Stimulated activated CD4-positive, alpha-beta T cell treated with anti-CD3 and anti-CD28 coated beads, Interleukin-4, amount 100 ng/mL, for 48 hours (primary cell): ENCODE results near the gene B3GNT2.
"Not testable (repeated sequence)": the region's sequence is repeated elsewhere in the genome, so short reads cannot be mapped to it uniquely, and the experiment has no call there.

Experiments
- DNase-seq, 2 donors: peaks; one replicate each; pipeline ENCODE4 v3.0.0-alpha.2; 2020; ENCODE audit warnings: low read depth in 2 of 2

Gene B3GNT2

DNA sequence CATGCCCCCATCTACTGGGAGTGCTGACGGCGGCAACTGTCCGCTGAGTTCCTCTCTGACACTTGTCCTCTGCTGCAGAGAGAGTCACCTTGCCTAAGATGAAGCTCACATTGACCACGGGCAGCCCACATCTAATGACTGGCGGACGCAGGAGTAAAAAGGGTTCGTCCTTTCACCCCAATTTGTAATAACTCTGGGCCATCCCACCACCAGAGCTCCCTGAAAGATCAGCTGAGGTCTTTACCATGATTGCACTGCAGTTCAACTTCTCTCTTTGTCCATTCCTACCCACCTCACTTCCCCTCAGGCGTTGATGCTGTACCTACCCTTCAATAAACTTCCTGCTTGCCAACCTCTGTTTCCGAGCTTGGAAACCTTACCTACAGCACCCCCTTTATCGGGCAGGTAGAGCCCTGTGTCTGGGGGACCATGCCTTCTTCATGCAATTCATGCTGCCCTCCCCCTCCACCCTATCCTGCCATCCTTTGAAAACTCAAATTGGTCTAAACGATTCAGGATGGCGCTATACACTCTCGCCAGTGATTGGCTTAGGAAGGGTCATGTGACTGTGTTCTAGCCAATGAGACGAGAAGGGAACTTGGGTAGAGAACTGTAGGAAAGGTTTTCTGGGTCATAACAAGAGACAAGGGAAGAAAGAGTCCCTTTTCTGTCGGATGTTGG is 10.3 kb upstream of the B3GNT2 start:
- DNase-seq: no peak

DNA sequence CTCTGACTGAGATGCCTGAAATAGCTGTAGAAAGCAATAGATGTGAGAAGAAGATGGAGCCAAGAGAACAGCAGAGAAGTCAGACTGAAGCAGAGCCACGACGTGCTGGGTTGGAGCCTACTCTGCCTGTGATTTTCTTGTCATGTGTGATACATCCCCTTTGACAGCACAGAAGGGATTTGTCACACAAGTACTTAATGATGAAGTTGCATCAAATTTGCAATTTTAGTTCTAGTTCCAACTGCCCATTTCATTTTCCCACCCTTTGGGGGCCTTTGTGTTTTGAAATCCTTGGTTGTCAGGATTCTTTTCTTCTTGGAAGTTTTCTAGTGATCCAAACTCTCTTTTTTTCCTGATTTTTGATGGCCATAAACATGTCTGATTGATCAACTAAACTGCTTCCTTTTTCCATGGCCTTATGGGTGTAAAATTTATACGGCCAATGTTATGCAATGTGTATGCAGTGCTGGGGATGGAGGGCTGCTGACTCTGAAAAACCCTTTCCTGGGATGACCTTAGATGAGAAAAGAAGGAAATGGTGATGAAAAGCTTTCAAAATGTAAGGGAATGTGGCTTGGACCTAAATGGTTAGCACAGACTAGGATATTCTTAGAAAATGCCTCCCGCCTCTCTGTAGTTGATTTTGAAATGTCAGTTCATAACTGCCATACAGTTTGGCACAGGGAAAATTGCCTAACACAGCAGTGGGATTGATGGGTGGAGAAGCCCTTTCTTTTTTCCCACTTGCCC is 9.6 kb upstream of the B3GNT2 start:
- DNase-seq: no peak

GRCh38 chr2:62187246-62187645 is 8.7 kb upstream of the B3GNT2 start:
- no peak for DNase-seq

GRCh38 chr2:62188416-62188815 is 7.5 kb upstream of the B3GNT2 start:
- DNase-seq: no peak

GRCh38 chr2:62189196-62189595 is 6.7 kb upstream of the B3GNT2 start:
- no peak for DNase-seq

- no peak for DNase-seq
These were observed 3.1 kb upstream of the B3GNT2 start for GRCh38 chr2:62192811-62193210.

DNA sequence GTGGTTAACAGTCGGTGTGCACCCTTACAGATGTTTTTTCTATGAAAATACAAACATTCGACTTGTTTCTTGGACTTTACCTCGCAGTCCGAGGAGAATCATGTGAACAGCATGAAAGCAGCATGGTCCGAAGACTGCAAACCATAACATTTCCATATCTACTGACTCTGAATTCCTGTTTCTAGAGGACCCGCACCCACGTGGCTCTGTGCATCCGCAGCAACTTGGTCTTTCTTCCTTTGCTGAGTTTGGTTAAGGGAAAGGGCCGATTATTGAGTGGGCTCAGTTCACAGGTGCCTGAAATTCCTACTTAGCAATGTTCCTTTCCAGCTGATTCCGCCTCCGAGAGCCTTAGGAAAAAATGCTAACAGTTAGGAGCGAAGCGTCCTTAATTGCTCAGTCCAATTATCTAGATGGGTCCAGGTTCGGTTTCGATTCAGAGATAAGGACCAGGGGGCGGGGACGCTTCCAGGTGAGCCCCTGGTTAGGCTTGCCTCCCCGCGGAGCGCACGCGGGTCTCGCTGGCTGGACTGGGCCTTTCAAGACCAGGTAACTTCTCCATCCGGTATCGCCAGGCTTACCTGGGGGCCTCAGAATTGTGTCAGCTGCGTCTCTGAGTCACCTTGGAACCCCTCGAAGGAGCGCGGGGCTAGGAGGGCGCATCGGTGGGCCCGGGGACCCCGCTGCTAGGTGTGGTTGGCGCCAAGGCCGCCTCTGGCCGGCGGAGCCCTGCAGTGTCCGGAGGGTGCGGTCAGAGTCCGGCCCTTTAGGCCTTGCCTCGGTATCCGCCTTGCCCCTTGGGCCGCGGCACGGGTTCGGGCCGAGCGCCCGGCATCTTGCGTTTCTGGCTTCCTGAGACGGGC is 1.1 kb upstream of the B3GNT2 start:
- no peak for DNase-seq

- peak; percentile 46 to 50 for DNase-seq
These were observed 475 bp downstream of the B3GNT2 start for GRCh38 chr2:62196278-62196901.

GRCh38 chr2:62197011-62197924 is 1.4 kb downstream of the B3GNT2 start:
- DNase-seq: peak in 1 of 2 donors; percentile 24

DNA sequence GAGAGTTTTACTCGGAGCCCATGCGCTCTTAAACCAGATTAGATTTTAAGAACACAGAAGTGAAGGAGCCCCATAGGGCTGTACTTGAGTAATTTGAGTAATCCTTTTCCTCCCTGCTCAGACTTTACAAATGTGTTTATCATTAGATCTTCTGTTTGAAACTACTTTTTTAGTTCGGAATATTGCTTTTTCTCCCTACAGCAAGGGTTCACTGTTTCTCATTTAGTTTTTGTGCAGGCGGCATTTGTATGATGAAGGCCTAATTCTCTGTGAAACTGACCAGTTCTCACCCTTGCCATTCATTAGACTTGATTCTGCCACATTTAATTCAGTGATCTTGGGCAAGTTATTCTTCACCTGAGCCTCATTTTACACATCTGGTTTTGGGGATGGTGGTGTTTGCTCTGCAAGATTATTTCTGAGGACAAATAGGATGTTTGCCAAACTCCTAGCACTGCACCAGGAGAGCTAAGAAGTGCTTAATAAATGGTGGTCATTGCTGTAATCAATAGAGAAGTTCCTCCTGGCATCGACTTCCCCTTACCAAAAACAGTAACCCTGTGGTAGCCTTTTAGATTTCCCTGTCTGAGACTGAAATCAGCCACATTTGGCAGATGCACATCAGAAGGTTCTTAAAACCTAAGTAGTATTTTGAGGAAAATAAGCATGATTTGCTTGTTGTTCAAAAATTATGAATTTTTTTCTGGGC is 2.2 kb downstream of the B3GNT2 start:
- DNase-seq: no peak

- DNase-seq: not testable (repeated sequence)
These were observed 2.9 kb downstream of the B3GNT2 start for GRCh38 chr2:62198854-62199253.

- DNase-seq: no peak
These were observed 3.6 kb downstream of the B3GNT2 start for GRCh38 chr2:62199392-62200125.

DNA sequence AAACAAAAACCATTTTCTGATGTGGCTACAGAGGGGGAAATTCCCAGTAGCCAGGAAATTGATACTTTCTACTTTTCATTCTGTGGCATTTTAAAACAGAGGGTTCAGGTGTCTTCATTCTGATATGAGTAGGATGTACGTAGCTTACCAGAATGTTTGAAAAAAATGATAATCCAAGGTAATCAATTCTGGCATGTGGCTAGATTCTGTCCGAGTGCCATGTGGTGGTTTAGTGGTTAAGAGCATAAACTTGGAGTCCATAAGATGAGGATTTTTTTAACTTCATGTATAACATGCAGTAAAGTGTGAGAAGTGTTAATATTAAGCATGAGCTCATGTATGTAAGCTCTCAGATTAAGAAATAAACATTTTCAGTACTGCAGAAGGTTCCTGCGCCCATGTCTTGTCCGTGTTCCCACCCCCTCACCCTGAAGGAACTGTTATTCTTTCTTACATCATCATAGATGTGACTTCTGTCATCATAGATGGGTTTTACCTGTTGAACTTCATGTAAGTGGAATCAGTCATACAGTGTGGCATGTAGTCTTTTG is 4.5 kb downstream of the B3GNT2 start:
- no peak for DNase-seq

- no peak for DNase-seq
These were observed 5.0 kb downstream of the B3GNT2 start for GRCh38 chr2:62200868-62201267.

GRCh38 chr2:62201307-62201706 is 5.4 kb downstream of the B3GNT2 start:
- no peak for DNase-seq

GRCh38 chr2:62202019-62202722 is 6.3 kb downstream of the B3GNT2 start:
- no peak for DNase-seq

DNA sequence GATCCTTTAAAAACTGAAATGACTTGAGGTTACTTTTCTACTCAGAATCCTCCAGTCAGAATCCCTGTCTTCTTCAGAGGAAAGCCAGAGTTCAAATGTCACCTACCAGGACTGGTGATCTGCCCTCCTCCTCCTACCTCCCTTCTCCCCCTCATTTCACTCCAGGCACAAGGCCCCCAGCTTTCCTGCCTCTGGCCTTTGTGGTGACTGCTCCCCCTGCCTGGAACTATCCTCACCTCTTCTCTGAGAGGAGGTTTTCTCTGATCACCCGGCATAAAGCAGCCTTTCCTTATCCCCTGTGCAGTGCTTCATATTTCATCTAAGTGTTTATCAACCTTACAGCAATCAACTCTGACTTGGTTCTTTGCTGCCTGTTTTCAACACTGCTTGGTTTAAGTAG is 6.8 kb downstream of the B3GNT2 start:
- DNase-seq: no peak

DNA sequence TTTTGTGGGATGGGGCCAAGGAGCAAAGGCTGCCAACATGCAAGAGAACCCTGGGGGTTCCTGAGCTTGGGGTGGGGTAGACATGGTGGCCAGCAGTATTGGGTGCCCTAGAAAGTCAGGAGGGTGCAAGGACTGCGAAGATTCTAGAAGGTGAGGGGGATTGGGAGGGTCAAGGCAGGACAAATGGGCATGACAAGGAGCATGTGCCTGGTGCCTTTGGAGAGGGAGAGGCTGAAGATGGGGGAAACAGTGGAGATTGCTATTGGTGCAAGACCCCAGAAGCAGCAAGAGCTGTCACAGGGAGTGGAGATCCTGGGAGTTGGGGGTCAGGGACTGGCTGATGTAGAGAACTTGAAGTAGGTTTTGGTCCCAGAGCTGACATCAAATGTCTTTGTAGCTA is 7.5 kb downstream of the B3GNT2 start:
- DNase-seq: no peak
